HG03280 (cell line): ENCODE results near the gene LRRC26.

Source experiments
- ATAC-seq: cut with Tn5 transposase; IDR thresholded peaks from one replicate; pipeline ENCODE4 v1.9.1; 2021; ENCODE audit warnings: mild to moderate bottlenecking, moderate library complexity; ENCODE audit not compliant: unreplicated experiment

The LRRC26 gene

GRCh38 chr9:137199411-137200121 is 29.7 kb upstream of the LRRC26 start:
- ATAC-seq: no peak

- no peak for ATAC-seq
Measured at GRCh38 chr9:137198902-137199283, 29.0 kb upstream of the LRRC26 start.

- ATAC-seq: no peak
Measured at GRCh38 chr9:137198051-137198901, 28.4 kb upstream of the LRRC26 start.

- ATAC-seq: no peak
Measured at GRCh38 chr9:137195525-137196220, 25.8 kb upstream of the LRRC26 start.

GRCh38 chr9:137194909-137195308 is 25.1 kb upstream of the LRRC26 start:
- no peak for ATAC-seq

- ATAC-seq: no peak
Measured at GRCh38 chr9:137194388-137194787, 24.5 kb upstream of the LRRC26 start.

GRCh38 chr9:137193771-137194170 is 23.9 kb upstream of the LRRC26 start:
- no peak for ATAC-seq

- no peak for ATAC-seq
Measured at GRCh38 chr9:137192859-137193258, 23.0 kb upstream of the LRRC26 start.

GRCh38 chr9:137192448-137192780 is 22.6 kb upstream of the LRRC26 start:
- no peak for ATAC-seq

GRCh38 chr9:137191691-137192447 is 22.0 kb upstream of the LRRC26 start:
- no peak for ATAC-seq

GRCh38 chr9:137191245-137191644 is 21.4 kb upstream of the LRRC26 start:
- no peak for ATAC-seq

GRCh38 chr9:137190315-137190856 is 20.5 kb upstream of the LRRC26 start:
- no peak for ATAC-seq

GRCh38 chr9:137189297-137190295 is 19.7 kb upstream of the LRRC26 start:
- no peak for ATAC-seq

GRCh38 chr9:137188490-137189296 is 18.8 kb upstream of the LRRC26 start, which contains the start of the genes ANAPC2 and SSNA1:
Gene ANAPC2, minus strand, starts transcription at chr9:137188560. Its CDS starts 28 bp downstream, at chr9:137188532.
Gene SSNA1, plus strand, starts transcription at chr9:137188676. Its CDS starts 51 bp downstream, at chr9:137188727.
- ATAC-seq: peak; percentile 77

- ATAC-seq: no peak
Measured at GRCh38 chr9:137188086-137188489, 18.2 kb upstream of the LRRC26 start.

- ATAC-seq: no peak
Measured at GRCh38 chr9:137187386-137187785, 17.5 kb upstream of the LRRC26 start.

- ATAC-seq: no peak
Measured at GRCh38 chr9:137186385-137186784, 16.5 kb upstream of the LRRC26 start.

- ATAC-seq: no peak
Measured at GRCh38 chr9:137185921-137186320, 16.1 kb upstream of the LRRC26 start.
